IMR-90 (cell line): Measurements from ENCODE around the gene PLRG1. TPM values are rescaled to one million over a fixed set of nuclear protein-coding genes. Genes with fewer than 3 reads are reported as not detected.

ENCODE experiments used
- ATAC-seq: fragments of 200-7000 bp; cut with Tn5 transposase; 2 replicates; pipeline ENCODE4 v1.9.1; 2020; ENCODE audit warnings: low read depth, mild to moderate bottlenecking, moderate library complexity
- BruUV-seq: library from RNA; stranded (reverse); fragments of 400-500 nt; replicated peaks from 2 replicates; lab custom pipeline; 2021; lab: Mats Ljungman, UMichigan
- CTCF ChIA-PET: fragments of 300-600 bp; formaldehyde crosslinking; extraction: SDS; loops from one replicate; lab custom pipeline; 2021; ENCODE audit warnings: antibody characterized with exemption; lab: Yijun Ruan, JAX
- POLR2A ChIA-PET: fragments of 300-600 bp; sonication (Branson Sonifier 250); formaldehyde crosslinking; loops from one replicate; lab custom pipeline; 2022; ENCODE audit warnings: antibody characterized with exemption; ENCODE audit not compliant: unreplicated experiment; lab: Charles Lee
- DNase-seq: peaks from one replicate; pipeline ENCODE4 v3.0.0; 2013
- H2AFZ ChIP-seq: replicated peaks from 2 replicates; pipeline ENCODE3; 2013; ENCODE audit warnings: low read length, mild to moderate bottlenecking; ENCODE audit not compliant: poor library complexity
- H2AK5ac ChIP-seq: 2 replicates; pipeline ENCODE4 v1.6.1; 2013; ENCODE audit warnings: low read depth, low read length, inconsistent platforms
- H2AK9ac ChIP-seq: replicated peaks from 2 replicates; pipeline ENCODE3; 2013; ENCODE audit warnings: mild to moderate bottlenecking, low read depth, low read length, moderate library complexity; ENCODE audit not compliant: poor library complexity
- H2BK120ac ChIP-seq: 2 replicates; pipeline ENCODE4 v1.6.1; 2013; ENCODE audit warnings: low read depth, low read length, inconsistent platforms
- H2BK15ac ChIP-seq: 3 replicates; pipeline ENCODE4 v1.6.1; 2013; ENCODE audit warnings: low read depth, low read length, inconsistent platforms
- H2BK20ac ChIP-seq: 2 replicates; pipeline ENCODE4 v1.6.1; 2013; ENCODE audit warnings: low read depth, mild to moderate bottlenecking, inconsistent platforms, low read length, moderate library complexity
- H2BK5ac ChIP-seq: 2 replicates; pipeline ENCODE4 v1.6.1; 2013; ENCODE audit warnings: mild to moderate bottlenecking, low read depth, low read length, inconsistent platforms; ENCODE audit not compliant: poor library complexity, severe bottlenecking
- H3K14ac ChIP-seq: replicated peaks from 2 replicates; pipeline ENCODE4 v1.6.1; 2013; ENCODE audit warnings: low read depth, low read length, inconsistent platforms
- H3K18ac ChIP-seq: 2 replicates; pipeline ENCODE4 v1.6.1; 2013; ENCODE audit warnings: low read depth, low read length, control low read depth
- H3K23ac ChIP-seq: 2 replicates; pipeline ENCODE4 v1.6.1; 2013; ENCODE audit warnings: low read depth, low read length, inconsistent platforms
- H3K27ac ChIP-seq: 2 replicates; pipeline ENCODE4 v1.5.1; 2013; ENCODE audit warnings: mild to moderate bottlenecking, control low read depth, low read length; ENCODE audit not compliant: insufficient read depth
- H3K27me3 ChIP-seq: 2 replicates; pipeline ENCODE4 v1.6.1; 2013; ENCODE audit warnings: low read length; ENCODE audit not compliant: control insufficient read depth, insufficient read depth
- H3K36me3 ChIP-seq: 2 replicates; pipeline ENCODE4 v1.6.1; 2013; ENCODE audit warnings: low read length, mixed read lengths; ENCODE audit not compliant: control insufficient read depth, insufficient read depth
- H3K4ac ChIP-seq: 2 replicates; pipeline ENCODE4 v1.6.1; 2013; ENCODE audit warnings: low read depth, low read length, inconsistent platforms
- H3K4me1 ChIP-seq: 2 replicates; pipeline ENCODE4 v1.6.1; 2013; ENCODE audit warnings: low read length, mixed read lengths; ENCODE audit not compliant: control insufficient read depth, insufficient read depth
- H3K4me2 ChIP-seq: 2 replicates; pipeline ENCODE4 v1.6.1; 2013; ENCODE audit warnings: low read depth, mild to moderate bottlenecking, control low read depth, low read length, moderate library complexity
- H3K4me3 ChIP-seq: 2 replicates; pipeline ENCODE4 v1.5.1; 2013; ENCODE audit warnings: low read depth, mild to moderate bottlenecking, control low read depth, low read length, moderate library complexity; ENCODE audit not compliant: insufficient read depth
- H3K56ac ChIP-seq: 2 replicates; pipeline ENCODE4 v1.6.1; 2013; ENCODE audit warnings: low read length, inconsistent platforms; ENCODE audit not compliant: insufficient read depth; ENCODE audit errors: extremely low read depth
- H3K79me1 ChIP-seq, 2 experiments: 2 replicates each; pipeline ENCODE4 v1.6.1; 2013; ENCODE audit warnings: low read length in 2 of 2, inconsistent platforms in 1 of 2, low read depth in 1 of 2
- H3K9ac ChIP-seq: 2 replicates; pipeline ENCODE4 v1.6.1; 2013; ENCODE audit warnings: low read depth, low read length, control low read depth
- H3K9me1 ChIP-seq: 2 replicates; pipeline ENCODE4 v1.6.1; 2013; ENCODE audit warnings: low read length, inconsistent platforms; ENCODE audit not compliant: insufficient read depth
- H3K9me3 ChIP-seq: 2 replicates; pipeline ENCODE4 v1.6.1; 2013; ENCODE audit warnings: low read length; ENCODE audit not compliant: control insufficient read depth, insufficient read depth
- H4K20me1 ChIP-seq: 2 replicates; pipeline ENCODE4 v1.6.1; 2013; ENCODE audit warnings: low read length, inconsistent platforms; ENCODE audit not compliant: insufficient read depth
- H4K5ac ChIP-seq: 2 replicates; pipeline ENCODE4 v1.6.1; 2013; ENCODE audit warnings: mild to moderate bottlenecking, low read depth, low read length, control low read depth
- H4K8ac ChIP-seq, 2 experiments: 2 replicates each; pipeline ENCODE4 v1.6.1; 2013; ENCODE audit warnings: low read depth in 2 of 2, low read length in 2 of 2, control low read depth in 1 of 2, inconsistent platforms in 1 of 2
- H4K91ac ChIP-seq: 2 replicates; pipeline ENCODE4 v1.6.1; 2013; ENCODE audit warnings: low read depth, low read length, inconsistent platforms; ENCODE audit not compliant: insufficient read depth
- FOS ChIP-seq: fragments of 150-350 bp; IDR thresholded peaks from 2 replicates; pipeline ENCODE4 v1.6.1; 2016; ENCODE audit warnings: low read depth, low read length
- NFE2L2 ChIP-seq: fragments of 150-350 bp; IDR thresholded peaks from 2 replicates; pipeline ENCODE4 v1.6.1; 2016; ENCODE audit warnings: low read depth, mild to moderate bottlenecking, low read length
- POLR2A ChIP-seq: IDR thresholded peaks from 2 replicates; pipeline ENCODE4 v1.6.1; 2012; ENCODE audit warnings: mild to moderate bottlenecking, low read depth, low read length
- RAD21 ChIP-seq: IDR thresholded peaks from 2 replicates; pipeline ENCODE4 v1.6.1; 2012; ENCODE audit warnings: low read length, improper control_type of control experiment
- RFX5 ChIP-seq: IDR thresholded peaks from 2 replicates; pipeline ENCODE4 v1.8.0; 2012; ENCODE audit warnings: low read depth, mild to moderate bottlenecking, low read length, moderate library complexity
- WGBS, 2 experiments: methylation state at CpG; one replicate each; pipeline versions ENCODE4 v1.1.5 to v1.1.7; 2013; ENCODE audit warnings: missing lambda C conversion rate in 2 of 2; ENCODE audit not compliant: insufficient read length in 1 of 2; ENCODE audit errors: extremely low coverage in 2 of 2; 5-methylcytosine and 5-hydroxymethylcytosine counted together
- dilution Hi-C: fragments of 300-500 bp; cut with HindIII; formaldehyde crosslinking; loops from one replicate; pipeline ENCODE4 v1.14.3; 2018; ENCODE audit warnings: low sequenced_read_pairs; ENCODE audit not compliant: unreplicated experiment
- in situ Hi-C: fragments of 300-500 bp; cut with MboI; formaldehyde crosslinking; loops from 3 replicates; pipeline ENCODE4 v1.14.3; 2019; ENCODE audit warnings: low sequenced_read_pairs, inconsistent platforms, mixed read lengths
- intact Hi-C: fragments of 100-400 bp; cut with micrococcal nuclease; formaldehyde crosslinking; loops from 2 replicates; pipeline ENCODE4 v1.10.0; 2022
- polyA plus RNA-seq, 3 experiments: library from polyadenylated mRNA; depleted of rRNA; stranded (reverse); fragments of >200 nt; gene quantifications; 2 replicates each; pipeline ENCODE4 v1.2.3, GENCODE V29; 2012; ENCODE audit warnings: low replicate concordance in 1 of 3
- total RNA-seq: library from RNA; depleted of rRNA; stranded (reverse); fragments of >200 nt; gene quantifications from 2 replicates; pipeline ENCODE4 v1.2.3, GENCODE V29; 2012

PLRG1 gene
- total and polyA plus RNA-seq, 2 of the 4 experiments (the other 2 are of a cell fraction), result 76.1 to 200 TPM

DNA sequence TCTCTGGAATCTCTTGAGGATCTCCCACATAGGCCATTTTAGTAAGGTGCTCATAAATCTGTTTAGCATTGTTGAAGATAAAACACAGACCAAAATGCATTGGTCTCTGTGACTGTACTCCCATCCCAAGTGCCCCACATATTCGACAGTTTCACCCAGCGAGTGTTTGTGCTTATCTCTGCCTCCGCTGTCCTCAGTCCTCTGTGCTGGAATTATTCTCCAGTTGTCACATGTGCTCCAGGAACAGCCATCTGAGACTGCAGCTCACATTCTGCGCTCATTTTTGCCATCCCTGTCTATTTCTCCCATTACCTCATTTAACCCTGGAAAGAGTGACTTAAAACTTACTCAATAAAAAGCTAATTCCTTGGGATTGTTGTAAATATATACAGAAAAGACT is 31.0 kb downstream of the PLRG1 start:
- H2BK20ac ChIP-seq, result no peak overlapping the region
- ATAC-seq (peak; percentile 11; the same call in 1 of the 2 replicates), DNase-seq (no peak)
- no TSS peak for BruUV-seq
- no peak overlapping the region; the same call in 1 of the 2 replicates for H3K4me2 ChIP-seq
- POLR2A ChIA-PET, result no interaction called here
- intact Hi-C loops, result no loop called here
- no peak overlapping the region for H4K5ac ChIP-seq
- no peak overlapping the region for H3K9ac ChIP-seq
- no peaks in the 10 kb centered on the region for H3K9me1 ChIP-seq
- no peaks in the 10 kb centered on the region for H4K20me1 ChIP-seq
- H2BK120ac ChIP-seq, result no peak overlapping the region
- TF ChIP-seq FOS (no peak), POLR2A (no peak), RFX5 (no peak), RAD21 (no peak), NFE2L2 (no peak)
- in situ Hi-C loops, result no loop called here
- no peak overlapping the region for H2AK5ac ChIP-seq
- H4K91ac ChIP-seq, result no peak overlapping the region
- no peaks in the 10 kb centered on the region for H3K9me3 ChIP-seq
- dilution Hi-C loops, result no loop called here
- H2AK9ac ChIP-seq, result no peak overlapping the region
- no peak overlapping the region for H4K8ac ChIP-seq
- H2AFZ ChIP-seq, result no peak overlapping the region
- peaks cover 3% of the 10 kb centered on the region; the same call in 1 of the 2 replicates for H3K4me1 ChIP-seq
- H3K36me3 ChIP-seq, result no peaks in the 10 kb centered on the region
- H3K14ac ChIP-seq, result no peak overlapping the region
- peaks cover 4% of the 10 kb centered on the region; the same call in 1 of the 2 replicates for H3K27me3 ChIP-seq
- H3K4ac ChIP-seq, result no peak overlapping the region
- H2BK15ac ChIP-seq, result no peak overlapping the region
- no peak overlapping the region for H3K18ac ChIP-seq
- no peak overlapping the region for H2BK5ac ChIP-seq
- no peaks in the 10 kb centered on the region for H3K79me1 ChIP-seq
- no peak overlapping the region for H3K56ac ChIP-seq
- 25% methylated on average over 3 of the region's 4 CpGs; no CpG with 5 or more reads in 1 of the 2 experiments for WGBS, 2 experiments
- CTCF ChIA-PET, result interaction anchor here (0.7 kb wide), 1 partner anchor 8 kb away, joined by 3 read pairs; no protein-coding TSS in a partner anchor
- H3K27ac ChIP-seq, result no peak overlapping the region
- H3K23ac ChIP-seq, result no peak overlapping the region
- H3K4me3 ChIP-seq, result no peak overlapping the region
